GM13976 (cell line): ENCODE measurements around the gene FBXW9.
"Not testable (repeated sequence)": the region's sequence is repeated elsewhere in the genome, so short reads cannot be mapped to it uniquely, and the experiment has no call there.

ENCODE experiments used
- DNase-seq: peaks from one replicate; pipeline ENCODE4 v3.0.0; 2012; ENCODE audit warnings: low spot score
- CTCF ChIP-seq: IDR thresholded peaks from 2 replicates; pipeline ENCODE4 v1.5.1; 2012; ENCODE audit warnings: borderline replicate concordance, mild to moderate bottlenecking; ENCODE audit not compliant: insufficient read depth; ENCODE audit errors: extremely low read depth, missing control alignments, control extremely low read depth
- in situ Hi-C: fragments of 300-500 bp; cut with MboI; formaldehyde crosslinking; loops from one replicate; pipeline ENCODE4 v1.12.0; 2022; ENCODE audit warnings: low sequenced_read_pairs, mixed read lengths, inconsistent platforms; ENCODE audit not compliant: unreplicated experiment

Gene FBXW9

GRCh38 chr19:12680034-12680433, 16.4 kb downstream of the FBXW9 start:
- in situ Hi-C loops = no loop called here
- no peak for DNase-seq
- TF ChIP-seq CTCF = no peak

GRCh38 chr19:12678039-12678438, 18.4 kb downstream of the FBXW9 start:
- not testable (repeated sequence) for DNase-seq
- in situ Hi-C loops = loop anchor here (10.0 kb wide), 1 partner anchor 103 kb away; no protein-coding TSS in a partner anchor

GRCh38 chr19:12676928-12677327, 19.5 kb downstream of the FBXW9 start:
- in situ Hi-C loops = loop anchor here (10.0 kb wide), 1 partner anchor 102 kb away; no protein-coding TSS in a partner anchor
- TF ChIP-seq CTCF = no peak
- no peak for DNase-seq

- in situ Hi-C loops = loop anchor here (10.0 kb wide), 1 partner anchor 102 kb away; no protein-coding TSS in a partner anchor
- TF ChIP-seq CTCF = peak; percentile 86
- DNase-seq = peak; percentile 87
These were observed 20.0 kb downstream of the FBXW9 start for GRCh38 chr19:12676384-12676792.

GRCh38 chr19:12675940-12676339, 20.5 kb downstream of the FBXW9 start:
- DNase-seq = no peak
- in situ Hi-C loops = loop anchor here (10.0 kb wide), 1 partner anchor 101 kb away; no protein-coding TSS in a partner anchor
- TF ChIP-seq CTCF = no peak

GRCh38 chr19:12675399-12675798, 21.0 kb downstream of the FBXW9 start:
- no peak for DNase-seq
- no peak for TF ChIP-seq CTCF
- in situ Hi-C loops = loop anchor here (10.0 kb wide), 1 partner anchor 101 kb away; no protein-coding TSS in a partner anchor

GRCh38 chr19:12672744-12673143, 23.7 kb downstream of the FBXW9 start:
- in situ Hi-C loops = loop anchor here (10.0 kb wide), 1 partner anchor 98 kb away; no protein-coding TSS in a partner anchor
- no peak for DNase-seq
- TF ChIP-seq CTCF = no peak
